Measurements from ENCODE around the gene GIPR.
"Not testable (repeated sequence)": the region's sequence is repeated elsewhere in the genome, so short reads cannot be mapped to it uniquely, and the experiment has no call there.

GIPR gene

DNA sequence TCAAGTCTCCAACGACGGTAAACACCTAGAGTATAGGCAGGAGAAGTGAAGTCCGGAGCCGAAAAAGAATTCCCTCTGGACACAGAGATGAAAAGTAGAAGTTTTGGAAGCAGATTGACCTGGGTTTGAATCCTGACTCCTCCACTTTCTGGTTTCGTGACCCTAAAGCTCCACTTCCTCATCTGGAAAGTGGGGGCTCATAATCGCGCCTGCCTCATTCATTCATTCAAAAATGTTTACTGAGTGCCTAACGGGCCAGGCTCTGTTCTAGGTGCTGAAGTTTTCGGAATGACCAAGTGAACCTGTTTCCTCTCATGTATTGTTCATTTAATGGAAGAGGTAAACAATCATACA is 21.7 kb upstream of the GIPR start:
- DNase-seq: no peak

DNA sequence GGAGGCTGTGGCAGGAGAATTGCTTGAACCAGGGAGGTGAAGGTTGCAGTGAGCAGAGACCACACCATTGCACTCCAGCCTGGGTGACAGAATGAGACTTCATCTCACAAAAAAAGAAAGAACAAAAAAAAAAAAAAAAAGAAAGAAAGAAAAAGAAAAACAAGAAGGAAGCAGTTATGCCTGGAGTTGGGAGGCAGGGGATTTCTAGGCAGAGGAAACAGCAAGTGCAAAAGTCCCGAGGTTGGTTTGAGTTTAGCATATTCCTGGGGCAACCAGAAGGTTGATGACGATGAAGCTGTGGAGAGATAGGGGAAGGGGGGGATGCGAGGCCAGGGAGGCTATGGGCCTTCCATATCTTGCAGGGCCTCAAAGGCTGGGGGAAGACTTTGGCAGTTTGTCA is 17.3 kb upstream of the GIPR start:
- DNase-seq: no peak

DNA sequence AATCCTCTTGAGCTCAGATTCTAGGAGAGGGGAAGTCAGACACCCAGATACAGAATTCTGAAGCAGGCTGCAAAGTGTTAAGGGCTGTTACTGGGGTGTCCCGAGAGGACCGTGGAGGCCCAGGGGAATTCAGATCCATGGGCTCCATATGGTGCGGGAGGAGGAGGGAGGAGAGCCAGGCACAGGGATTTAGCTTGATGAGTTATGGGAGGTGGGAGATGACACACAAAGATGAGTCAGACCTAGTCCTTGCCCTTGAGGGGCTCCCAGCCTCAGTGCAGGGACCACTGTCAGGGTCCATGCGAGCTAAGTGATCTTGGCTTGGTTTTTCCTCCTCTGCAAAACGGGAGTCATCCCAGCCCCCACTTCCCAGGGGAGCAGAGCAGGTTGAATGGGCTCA is 14.4 kb upstream of the GIPR start:
- no peak for DNase-seq

DNA sequence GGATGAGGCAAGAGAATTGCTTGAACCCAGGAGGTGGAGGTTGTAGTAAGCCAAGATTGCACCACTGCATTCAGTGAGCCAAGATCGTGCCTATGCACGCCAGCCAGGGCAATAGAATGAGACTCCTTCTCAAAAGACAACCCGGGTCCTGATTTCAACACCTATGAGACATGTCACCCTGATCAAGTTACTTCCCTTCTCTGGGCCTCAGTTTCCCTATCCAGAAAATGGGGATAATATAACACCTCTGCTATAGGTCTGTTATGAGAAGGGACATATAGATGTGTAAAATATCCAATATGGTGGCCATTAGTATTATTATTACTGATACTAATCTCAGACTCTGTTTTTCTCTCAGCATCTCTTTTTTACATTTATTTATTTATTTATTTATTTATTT is 12.9 kb upstream of the GIPR start:
- DNase-seq: no peak

GRCh38 chr19:45657520-45658167 is 10.4 kb upstream of the GIPR start:
- no peak for DNase-seq

- DNase-seq: no peak
Measured at GRCh38 chr19:45659096-45659729, 8.8 kb upstream of the GIPR start.

GRCh38 chr19:45660636-45661035 is 7.4 kb upstream of the GIPR start:
- DNase-seq: no peak

- DNase-seq: no peak
Measured at GRCh38 chr19:45663800-45664199, 4.2 kb upstream of the GIPR start.

DNA sequence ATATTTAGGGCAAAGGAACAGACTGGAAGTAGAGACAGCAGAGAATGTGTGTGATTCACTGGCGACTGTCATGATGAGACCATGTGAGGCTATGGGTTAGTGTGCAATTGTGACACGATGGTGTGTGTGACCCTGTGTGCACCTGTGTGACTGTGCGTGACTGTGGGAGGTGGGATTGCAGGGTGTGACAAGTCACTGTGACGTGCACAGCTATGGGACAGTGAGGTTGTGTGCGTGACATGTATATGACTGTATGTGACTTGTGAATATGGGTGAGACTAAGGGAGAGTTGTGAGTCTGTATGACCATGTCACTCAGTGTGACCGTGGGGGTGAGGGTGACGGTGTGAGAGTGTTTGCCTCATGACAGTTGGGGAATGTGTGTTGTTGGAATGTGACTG is 3.4 kb upstream of the GIPR start:
- DNase-seq: no peak

DNA sequence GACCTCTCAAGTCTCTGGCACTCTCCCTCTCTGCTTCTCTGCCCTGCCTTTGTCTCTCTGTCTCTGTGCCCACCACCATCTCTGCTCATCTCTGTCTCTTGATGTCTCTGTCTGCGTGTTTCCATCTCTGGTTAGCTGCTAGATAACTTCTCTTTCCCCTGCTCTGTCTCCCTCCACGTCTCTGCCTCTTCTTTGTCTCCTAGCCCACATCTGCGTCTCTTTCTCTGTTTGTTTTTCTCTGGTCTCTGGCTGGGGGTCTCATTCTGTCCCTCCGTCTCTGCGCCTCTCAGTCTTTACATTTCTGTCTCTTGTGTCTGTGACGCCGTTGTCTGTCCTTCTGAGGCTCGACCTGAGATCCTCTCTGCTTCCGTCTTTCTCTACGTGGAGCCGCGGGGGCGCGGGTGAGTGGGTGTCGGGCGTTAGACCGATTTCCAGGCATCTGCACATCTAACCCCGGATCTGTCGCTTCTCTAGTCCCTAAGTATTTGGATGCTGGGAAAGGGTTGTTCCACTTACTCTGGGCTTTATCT is 386 bp downstream of the GIPR start:
- DNase-seq: no peak

GRCh38 chr19:45670670-45671453 is 2.8 kb downstream of the GIPR start:
- peak; percentile 89 for DNase-seq

DNA sequence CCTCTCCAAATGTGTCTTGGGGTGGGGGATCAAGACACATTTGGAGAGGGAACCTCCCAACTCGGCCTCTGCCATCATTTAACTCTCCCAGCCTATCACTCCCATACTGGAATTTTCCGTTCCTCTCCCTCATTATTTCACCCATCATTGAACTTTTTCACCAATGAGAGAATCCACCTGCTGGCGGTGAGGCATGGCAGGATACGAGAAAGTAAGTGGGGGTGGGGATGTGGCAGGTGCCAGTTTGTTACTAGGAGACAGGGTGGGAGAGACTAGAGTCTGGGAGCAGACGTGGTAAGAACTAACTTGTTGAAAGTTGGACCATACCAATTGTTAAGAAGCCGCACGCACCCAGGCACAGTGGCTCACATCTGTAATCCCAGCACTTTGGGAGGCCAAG is 6.9 kb downstream of the GIPR start:
- no peak for DNase-seq

DNA sequence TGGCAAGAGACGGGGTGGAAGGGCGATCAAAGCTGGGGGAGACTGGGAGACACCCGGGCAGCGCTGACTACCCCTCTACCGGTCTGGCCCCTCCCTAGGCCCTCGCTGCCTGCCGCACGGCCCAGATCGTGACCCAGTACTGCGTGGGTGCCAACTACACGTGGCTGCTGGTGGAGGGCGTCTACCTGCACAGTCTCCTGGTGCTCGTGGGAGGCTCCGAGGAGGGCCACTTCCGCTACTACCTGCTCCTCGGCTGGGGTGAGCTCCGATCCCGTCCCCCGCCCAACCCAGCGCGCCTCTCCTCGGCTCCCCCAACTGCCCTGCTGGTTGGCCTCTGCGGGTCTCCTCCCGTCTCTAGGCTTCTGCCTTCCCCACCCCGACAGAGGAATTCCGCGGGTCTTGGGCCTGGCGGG is 8.8 kb downstream of the GIPR start:
- no peak for DNase-seq

DNA sequence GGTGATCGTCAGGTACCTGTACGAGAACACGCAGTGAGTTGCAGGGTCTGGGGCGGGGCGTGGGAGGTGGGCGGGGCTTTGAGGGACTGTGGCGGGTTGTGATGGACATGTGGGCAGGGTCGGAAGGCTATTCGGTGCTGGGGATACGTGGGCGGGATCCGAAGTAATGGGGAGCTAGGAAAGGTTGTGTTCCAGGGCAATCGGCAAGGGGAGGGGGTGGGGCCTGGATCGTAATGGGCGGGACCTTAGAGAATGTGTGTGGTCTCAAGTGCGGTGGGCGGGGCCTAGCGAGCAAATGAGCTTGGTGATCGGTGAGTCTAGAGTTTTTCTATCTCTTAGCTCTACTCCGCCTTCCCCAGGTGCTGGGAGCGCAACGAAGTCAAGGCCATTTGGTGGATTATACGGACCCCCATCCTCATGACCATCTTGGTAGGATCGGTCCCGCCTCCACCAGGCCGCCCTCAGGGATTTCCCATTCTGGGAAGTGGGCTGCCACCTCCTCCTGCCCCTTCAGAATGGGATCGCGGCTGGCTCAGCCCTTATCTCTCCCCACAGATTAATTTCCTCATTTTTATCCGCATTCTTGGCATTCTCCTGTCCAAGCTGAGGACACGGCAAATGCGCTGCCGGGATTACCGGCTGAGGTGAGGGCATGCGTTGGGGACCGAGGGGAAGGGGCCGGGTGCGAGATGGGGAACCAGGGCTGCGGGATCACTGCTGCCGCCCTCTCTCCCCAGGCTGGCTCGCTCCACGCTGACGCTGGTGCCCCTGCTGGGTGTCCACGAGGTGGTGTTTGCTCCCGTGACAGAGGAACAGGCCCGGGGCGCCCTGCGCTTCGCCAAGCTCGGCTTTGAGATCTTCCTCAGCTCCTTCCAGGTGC is 9.6 kb downstream of the GIPR start:
- peak; percentile 92 for DNase-seq

GRCh38 chr19:45681391-45682015 is 13.5 kb downstream of the GIPR start:
- peak; percentile 83 for DNase-seq

DNA sequence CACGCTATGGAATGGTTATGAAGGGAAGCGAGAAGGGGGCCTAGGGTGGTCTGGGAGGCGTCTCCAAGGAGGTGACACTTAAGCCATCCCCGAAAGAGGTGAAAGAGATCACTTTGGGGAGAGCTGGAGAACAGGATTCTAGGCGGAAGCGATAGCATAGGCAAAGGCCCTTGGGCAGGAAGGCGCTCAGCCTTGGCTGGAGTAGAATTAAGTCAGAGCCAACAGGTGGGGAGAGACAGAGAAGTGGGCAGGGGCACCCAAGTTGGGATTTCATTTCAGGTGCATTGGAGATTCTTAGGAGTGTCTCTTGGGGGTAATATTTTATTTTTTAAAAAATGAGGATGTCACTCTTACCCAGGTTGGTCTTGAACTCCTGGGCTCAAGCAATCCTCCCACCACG is 14.1 kb downstream of the GIPR start:
- DNase-seq: no peak

- DNase-seq: no peak
Measured at GRCh38 chr19:45682908-45683307, 14.9 kb downstream of the GIPR start.

DNA sequence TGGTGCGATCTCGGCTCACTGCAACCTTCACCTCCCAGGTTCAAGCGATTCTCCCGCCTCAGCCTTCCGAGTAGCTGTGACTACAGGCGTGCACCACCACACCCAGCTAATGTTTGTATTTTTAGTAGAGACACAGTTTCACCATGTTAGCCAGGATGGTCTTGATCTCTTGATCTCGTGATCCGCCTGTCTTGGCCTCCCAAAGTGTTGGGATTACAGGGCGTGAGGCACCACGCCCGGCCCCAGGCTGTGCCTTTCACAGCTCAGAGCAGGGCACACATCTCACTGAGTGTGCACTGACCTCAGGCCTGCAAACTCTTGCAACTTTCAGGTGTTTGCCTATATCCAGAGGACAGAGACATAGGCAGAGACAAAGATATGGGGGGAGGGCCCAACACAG is 17.0 kb downstream of the GIPR start:
- not testable (repeated sequence) for DNase-seq

GRCh38 chr19:45687599-45687998 is 19.6 kb downstream of the GIPR start:
- DNase-seq: no peak

DNA sequence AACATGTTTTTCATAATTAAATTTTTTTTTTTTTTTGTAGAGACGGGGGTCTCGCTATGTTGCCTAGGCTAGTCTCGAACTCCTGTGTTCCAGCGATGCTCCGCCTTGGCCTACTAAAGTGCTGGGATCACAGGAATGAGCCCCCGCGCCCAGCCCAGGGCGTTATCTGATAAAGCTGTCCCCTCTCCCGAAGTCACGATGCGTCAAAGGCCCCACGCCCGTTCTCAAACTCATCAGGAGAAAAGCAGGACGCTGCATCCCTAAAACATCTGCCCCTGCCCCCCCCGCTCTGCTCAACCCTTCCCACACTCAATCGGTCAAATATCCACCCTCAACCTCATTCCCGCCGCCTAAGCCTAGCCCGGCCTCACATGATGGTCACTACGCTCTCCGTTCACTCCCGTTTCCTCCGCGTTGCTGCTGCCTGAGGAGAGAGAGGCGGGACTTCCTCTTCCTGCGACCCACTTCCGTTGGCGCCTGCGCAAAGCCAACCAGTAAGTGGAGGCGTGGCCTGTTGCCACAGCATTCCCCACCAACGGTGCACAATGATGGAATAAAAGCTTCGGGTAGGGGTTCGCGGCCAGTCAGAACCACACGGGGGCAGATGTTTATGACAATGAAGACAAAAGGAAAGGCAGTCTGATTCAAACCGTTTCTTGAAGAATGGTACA is 23.6 kb downstream of the GIPR start, which contains the start of gene SNRPD2:
TSS of gene SNRPD2 (minus strand) at position 438 of the 671 bp plus-strand sequence. CDS start at position 373, 65 bp downstream.
- DNase-seq: peak; percentile 97

DNA sequence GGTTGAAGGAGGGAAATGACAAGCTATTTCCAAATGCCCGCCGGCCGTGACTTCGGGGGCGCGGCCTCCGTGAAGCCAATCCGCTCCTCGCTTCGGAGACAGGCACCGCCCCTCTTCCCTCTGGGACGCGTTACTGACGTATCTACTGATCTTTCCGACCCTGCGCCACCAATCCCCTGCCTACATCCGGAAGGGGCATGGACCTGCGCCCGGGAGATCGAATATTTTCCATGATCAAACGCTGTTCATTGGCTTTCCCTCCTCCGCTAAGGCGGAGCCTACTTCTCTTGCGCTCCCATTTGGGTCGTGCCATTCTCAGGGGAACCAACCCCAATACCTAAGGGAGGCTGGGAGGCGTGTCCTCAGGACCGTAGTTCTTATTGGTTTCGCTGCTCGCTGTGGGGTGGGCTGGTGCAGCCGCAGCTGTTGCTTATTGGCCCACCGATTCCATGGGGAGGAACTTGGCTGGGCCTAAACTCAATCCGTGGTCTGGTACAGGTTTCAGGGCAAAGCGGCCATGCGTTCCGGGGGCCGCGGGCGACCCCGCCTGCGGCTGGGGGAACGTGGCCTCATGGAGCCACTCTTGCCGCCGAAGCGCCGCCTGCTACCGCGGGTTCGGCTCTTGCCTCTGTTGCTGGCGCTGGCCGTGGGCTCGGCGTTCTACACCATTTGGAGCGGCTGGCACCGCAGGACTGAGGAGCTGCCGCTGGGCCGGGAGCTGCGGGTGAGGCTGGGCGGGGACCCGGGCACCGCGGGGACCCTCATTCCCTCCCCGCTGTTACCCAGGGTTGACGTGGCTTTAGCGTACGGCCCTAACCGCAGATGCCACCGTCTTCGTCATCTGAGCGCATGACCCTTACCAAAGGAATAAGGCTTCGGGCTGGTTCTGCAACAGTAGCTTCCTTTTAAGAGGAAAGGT is 24.4 kb downstream of the GIPR start, which contains the start of gene QPCTL:
TSS of gene QPCTL (plus strand) at position 480 of the 919 bp plus-strand sequence. CDS start at position 518, 38 bp downstream.
- DNase-seq: peak; percentile 100
